Lower lobe of right lung (tissue), 2 donors: ENCODE measurements around the gene C6orf47. TPM values are rescaled to one million over a fixed set of nuclear protein-coding genes. Genes with fewer than 3 reads are reported as not detected.

Experiments used
- ATAC-seq, 2 donors: fragments of 200-7000 bp; cut with Tn5 transposase; one replicate each; pipeline ENCODE4 v1.9.1; 2020 to 2022; ENCODE audit warnings: mild to moderate bottlenecking in 2 of 2, moderate library complexity in 2 of 2
- DNase-seq: peaks from one replicate; pipeline ENCODE4 v3.0.0-alpha.2; 2020
- H3K27ac ChIP-seq: fragments of 200-600 bp; one replicate; pipeline ENCODE4 v1.8.0; 2022
- H3K27me3 ChIP-seq: fragments of 200-600 bp; one replicate; pipeline ENCODE4 v1.8.0; 2022; ENCODE audit warnings: low read depth
- H3K36me3 ChIP-seq: fragments of 200-600 bp; one replicate; pipeline ENCODE4 v1.8.0; 2022; ENCODE audit warnings: mild to moderate bottlenecking
- H3K4me1 ChIP-seq: fragments of 200-600 bp; one replicate; pipeline ENCODE4 v1.8.0; 2022
- H3K4me3 ChIP-seq: fragments of 200-600 bp; one replicate; pipeline ENCODE4 v1.8.0; 2022; ENCODE audit warnings: mild to moderate bottlenecking
- H3K9me3 ChIP-seq: fragments of 200-600 bp; one replicate; pipeline ENCODE4 v1.8.0; 2022
- intact Hi-C: fragments of 100-400 bp; cut with DNase I; formaldehyde crosslinking; loops from one replicate; pipeline ENCODE4 v1.11.0; 2022
- total RNA-seq: library from RNA; stranded (reverse); fragmentation: NEBNext Ultra II Directional; extraction: Animal tissue kit (Norgen Biotek cat#: 25700); gene quantifications from one replicate; pipeline ENCODE4 v1.2.1, GENCODE V29; 2021
- TF ChIP-seq, protein P1 (sequence below): fragments of 200-600 bp; IDR thresholded peaks from one replicate; pipeline ENCODE4 v1.8.0; 2022; ENCODE audit warnings: antibody characterized with exemption, mild to moderate bottlenecking
- donor health status: DM: no; HTN: yes; CAD: no; lungs with severe emphysema.

Gene C6orf47
- total RNA-seq, 1 donor from 2014 or later, result 24.7 TPM

DNA sequence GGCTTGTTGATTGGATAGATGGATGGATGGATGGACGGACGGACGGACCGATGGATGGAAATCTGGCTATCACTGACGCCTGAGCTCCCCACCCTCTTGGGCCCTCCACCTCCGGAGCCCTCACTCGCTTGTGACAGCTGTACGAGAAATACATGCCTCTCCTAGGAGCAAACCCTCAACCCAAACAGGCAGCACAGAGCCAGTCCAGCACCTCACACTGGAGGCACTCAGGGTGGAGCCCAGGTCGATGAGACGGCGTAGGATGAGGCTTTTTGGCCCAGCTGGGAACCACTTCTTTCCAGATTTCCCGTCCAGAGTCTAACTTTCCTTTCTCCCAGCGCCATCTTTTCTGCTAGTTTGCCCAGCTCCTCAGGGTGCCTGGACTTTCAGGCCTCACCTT is 23.0 kb upstream of the C6orf47 start:
- H3K27me3 ChIP-seq, result no peaks in the 10 kb centered on the region
- TF ChIP-seq, protein P1, sequence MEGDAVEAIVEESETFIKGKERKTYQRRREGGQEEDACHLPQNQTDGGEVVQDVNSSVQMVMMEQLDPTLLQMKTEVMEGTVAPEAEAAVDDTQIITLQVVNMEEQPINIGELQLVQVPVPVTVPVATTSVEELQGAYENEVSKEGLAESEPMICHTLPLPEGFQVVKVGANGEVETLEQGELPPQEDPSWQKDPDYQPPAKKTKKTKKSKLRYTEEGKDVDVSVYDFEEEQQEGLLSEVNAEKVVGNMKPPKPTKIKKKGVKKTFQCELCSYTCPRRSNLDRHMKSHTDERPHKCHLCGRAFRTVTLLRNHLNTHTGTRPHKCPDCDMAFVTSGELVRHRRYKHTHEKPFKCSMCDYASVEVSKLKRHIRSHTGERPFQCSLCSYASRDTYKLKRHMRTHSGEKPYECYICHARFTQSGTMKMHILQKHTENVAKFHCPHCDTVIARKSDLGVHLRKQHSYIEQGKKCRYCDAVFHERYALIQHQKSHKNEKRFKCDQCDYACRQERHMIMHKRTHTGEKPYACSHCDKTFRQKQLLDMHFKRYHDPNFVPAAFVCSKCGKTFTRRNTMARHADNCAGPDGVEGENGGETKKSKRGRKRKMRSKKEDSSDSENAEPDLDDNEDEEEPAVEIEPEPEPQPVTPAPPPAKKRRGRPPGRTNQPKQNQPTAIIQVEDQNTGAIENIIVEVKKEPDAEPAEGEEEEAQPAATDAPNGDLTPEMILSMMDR, result no peak
- ATAC-seq (no peak), DNase-seq (no peak)
- peak overlapping the region; percentile 41 for H3K27ac ChIP-seq
- H3K9me3 ChIP-seq, result no peaks in the 10 kb centered on the region
- intact Hi-C loops, result no loop called here
- H3K4me1 ChIP-seq, result peaks cover 33% of the 10 kb centered on the region
- peaks cover 41% of the 10 kb centered on the region for H3K36me3 ChIP-seq
- H3K4me3 ChIP-seq, result peak overlapping the region; percentile 41

DNA sequence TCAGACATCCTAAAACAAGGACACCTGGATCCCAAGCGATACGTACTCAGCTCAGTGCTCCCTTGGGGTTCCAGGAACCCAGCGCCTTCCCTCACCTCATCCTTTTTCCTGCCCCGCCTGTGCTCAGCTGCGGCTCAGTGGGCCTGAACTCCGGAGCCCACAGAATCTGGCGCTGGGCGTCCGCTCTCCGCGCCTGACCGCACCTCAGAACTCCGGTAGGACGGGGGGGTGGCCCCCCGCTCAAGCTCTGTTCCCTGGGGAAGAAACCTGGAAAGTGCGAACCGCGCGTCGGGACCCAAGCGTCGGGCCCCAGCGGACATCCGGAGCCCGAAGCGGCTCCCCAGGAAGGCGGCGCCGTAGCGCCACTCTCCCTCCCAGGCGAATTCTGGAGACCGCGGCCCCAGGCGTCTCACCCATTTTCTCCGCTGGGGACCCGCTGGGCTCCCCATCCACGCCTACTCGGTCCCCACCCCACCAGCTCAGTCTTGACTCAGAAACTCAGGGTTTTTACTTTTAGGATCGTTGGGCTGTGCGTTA is 20.6 kb upstream of the C6orf47 start:
- TF ChIP-seq, protein P1, result no peak

GRCh38 chr6:31680226-31681134 is 19.9 kb upstream of the C6orf47 start, which contains the start of gene LY6G5C:
TSS of gene LY6G5C (minus strand) at chr6:31681067. CDS start at chr6:31680373, 694 bp downstream.
- intact Hi-C loops, result no loop called here
- Histone ChIP-seq H3K4me3 (peak within 1 kb of the TSS; percentile 64), H3K9me3 (no peaks in the 10 kb centered on the region), H3K4me1 (peaks cover 33% of the 10 kb centered on the region), H3K36me3 (peaks cover 10% of the 10 kb centered on the region), H3K27ac (peak within 1 kb of the TSS; percentile 85), H3K27me3 (no peaks in the 10 kb centered on the region)
- ATAC-seq, result peak; percentile 87 to 88
- peak; percentile 88 for DNase-seq
- TF ChIP-seq, protein P1, result peak; percentile 75

More for the DNA sequence above, 20.6 kb upstream of the C6orf47 start:
- H3K4me3 ChIP-seq, result peak overlapping the region; percentile 64
- peaks cover 17% of the 10 kb centered on the region for H3K36me3 ChIP-seq
- H3K27ac ChIP-seq, result peak overlapping the region; percentile 85
- intact Hi-C loops, result no loop called here
- ATAC-seq (peak; percentile 51 to 67), DNase-seq (peak; percentile 63)
- no peaks in the 10 kb centered on the region for H3K9me3 ChIP-seq
- H3K4me1 ChIP-seq, result peaks cover 33% of the 10 kb centered on the region
- no peaks in the 10 kb centered on the region for H3K27me3 ChIP-seq

DNA sequence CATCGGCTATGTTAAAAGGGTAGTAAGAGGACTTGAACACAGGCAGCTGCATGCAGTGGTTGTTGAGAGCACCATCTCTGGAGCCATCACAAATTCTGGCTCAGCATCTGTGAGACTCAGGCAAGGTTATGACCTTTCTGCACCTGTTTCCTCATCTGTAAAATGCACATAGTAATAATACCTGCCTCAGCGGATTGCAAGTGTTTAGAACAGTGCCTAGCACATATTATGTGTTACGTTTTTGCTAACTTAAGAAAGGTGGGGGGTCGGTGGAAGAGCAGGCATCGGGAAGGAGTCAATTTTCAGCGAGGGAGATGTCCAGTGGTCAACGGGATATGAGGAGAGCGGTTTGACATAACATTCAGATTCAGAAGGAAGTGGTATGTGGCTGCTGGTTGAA is 17.4 kb upstream of the C6orf47 start:
- no peak overlapping the region for H3K4me3 ChIP-seq
- TF ChIP-seq, protein P1, result no peak
- no peak for ATAC-seq
- no peaks in the 10 kb centered on the region for H3K9me3 ChIP-seq
- H3K27ac ChIP-seq, result no peak overlapping the region
- no peak for DNase-seq
- intact Hi-C loops, result no loop called here
- peaks cover 6% of the 10 kb centered on the region for H3K36me3 ChIP-seq
- no peaks in the 10 kb centered on the region for H3K27me3 ChIP-seq
- H3K4me1 ChIP-seq, result peaks cover 26% of the 10 kb centered on the region

- ATAC-seq (no peak), DNase-seq (no peak)
- no peaks in the 10 kb centered on the region for H3K27me3 ChIP-seq
- H3K27ac ChIP-seq, result no peak overlapping the region
- TF ChIP-seq, protein P1, result no peak
- peaks cover 19% of the 10 kb centered on the region for H3K4me1 ChIP-seq
- peaks cover 17% of the 10 kb centered on the region for H3K36me3 ChIP-seq
- H3K9me3 ChIP-seq, result no peaks in the 10 kb centered on the region
- no peak overlapping the region for H3K4me3 ChIP-seq
- intact Hi-C loops, result no loop called here
These were observed 16.3 kb upstream of the C6orf47 start for GRCh38 chr6:31676904-31677303.
